ENCODE results near the gene ITPRIPL2. TPM values are rescaled to one million over a fixed set of nuclear protein-coding genes. Genes with fewer than 3 reads are reported as not detected.

The ITPRIPL2 gene
- total and polyA plus RNA-seq, 3 donors from 2014 or later: 8.5 to 24.6 (median 15.7) TPM

- 46 to 61% methylated on average over 6 of the region's 6 CpGs for WGBS, 2 donors
- Histone ChIP-seq H3K4me1 (peaks cover 37% of the 10 kb centered on the region), H3K4me3 (no peak overlapping the region), H3K36me3 (ENCODE audit: low read depth, missing control alignments) (no peaks in the 10 kb centered on the region), H3K9me3 (no peaks in the 10 kb centered on the region), H3K27ac (no peak overlapping the region), H3K27me3 (no peaks in the 10 kb centered on the region)
- intact Hi-C loops (cut with DNase I; ENCODE audit: low total_unique reads): no loop called here
- no peak for DNase-seq
- no peak for TF ChIP-seq CTCF (IDR thresholded peaks at IDR 0.05)
- no peak for TF ChIP-seq POLR2A (IDR thresholded peaks at IDR 0.05)
These were observed 3.1 kb downstream of the ITPRIPL2 start for GRCh38 chr16:19116711-19117449.

GRCh38 chr16:19118938-19119431 lies 5.2 kb downstream of the ITPRIPL2 start:
- Histone ChIP-seq H3K27me3 (no peaks in the 10 kb centered on the region), H3K4me1 (peaks cover 37% of the 10 kb centered on the region), H3K9me3 (no peaks in the 10 kb centered on the region), H3K27ac (peak overlapping the region; percentile 22 to 77), H3K4me3 (no peak overlapping the region), H3K36me3 (ENCODE audit: low read depth, missing control alignments) (no peaks in the 10 kb centered on the region)
- intact Hi-C loops (cut with DNase I; ENCODE audit: low total_unique reads): no loop called here
- 33 to 36% methylated on average over 6 of the region's 6 CpGs for WGBS, 2 donors
- TF ChIP-seq CTCF (IDR thresholded peaks at IDR 0.05): no peak
- no peak for TF ChIP-seq POLR2A (IDR thresholded peaks at IDR 0.05)
- DNase-seq: peak; percentile 58

- H3K9me3 ChIP-seq: no peaks in the 10 kb centered on the region
- intact Hi-C loops (cut with DNase I; ENCODE audit: low total_unique reads): no loop called here
- H3K4me1 ChIP-seq: peaks cover 37% of the 10 kb centered on the region
- 51 to 52% methylated on average over 5 of the region's 5 CpGs for WGBS, 2 donors
- no peaks in the 10 kb centered on the region for H3K36me3 ChIP-seq (ENCODE audit: low read depth, missing control alignments)
- H3K27me3 ChIP-seq: no peaks in the 10 kb centered on the region
- H3K27ac ChIP-seq: peak overlapping the region; percentile 22 to 77
- no peak for TF ChIP-seq POLR2A (IDR thresholded peaks at IDR 0.05)
- no peak for TF ChIP-seq CTCF (IDR thresholded peaks at IDR 0.05)
- DNase-seq: no peak
- no peak overlapping the region for H3K4me3 ChIP-seq
These were observed 5.8 kb downstream of the ITPRIPL2 start for GRCh38 chr16:19119564-19119963.

- H3K27ac ChIP-seq: no peak overlapping the region
- 85 to 86% methylated on average over 6 of the region's 6 CpGs for WGBS, 2 donors
These were observed 9.9 kb downstream of the ITPRIPL2 start for GRCh38 chr16:19123535-19124178.

More at GRCh38 chr16:19123535-19124178, 9.9 kb downstream of the ITPRIPL2 start:
- TF ChIP-seq CTCF (IDR thresholded peaks at IDR 0.05) (no peak), POLR2A (IDR thresholded peaks at IDR 0.05) (no peak)
- H3K9me3 ChIP-seq: no peaks in the 10 kb centered on the region
- H3K4me1 ChIP-seq: peaks cover 9% of the 10 kb centered on the region
- no peak for DNase-seq
- no peak overlapping the region for H3K4me3 ChIP-seq
- no peaks in the 10 kb centered on the region for H3K36me3 ChIP-seq (ENCODE audit: low read depth, missing control alignments)
- H3K27me3 ChIP-seq: no peaks in the 10 kb centered on the region
- intact Hi-C loops (cut with DNase I; ENCODE audit: low total_unique reads): no loop called here

Measured in testis (tissue), 3 donors.